RWPE2 (cell line): ENCODE measurements around the gene FAM171A2.

Experiments used
- ATAC-seq: fragments of 200-7000 bp; cut with Tn5 transposase; 3 replicates; pipeline ENCODE4 v1.9.1; 2021; ENCODE audit warnings: low read depth
- DNase-seq: peaks from one replicate; pipeline ENCODE4 v3.0.0-alpha.2; 2020; ENCODE audit warnings: low spot score
- H3K27ac ChIP-seq: fragments of 450-650 bp; 2 replicates; pipeline ENCODE4 v1.5.1; 2017; ENCODE audit warnings: mild to moderate bottlenecking; ENCODE audit not compliant: poor library complexity, severe bottlenecking
- H3K27me3 ChIP-seq: fragments of 250-450 bp; sonication (Bioruptor Pico); 2 replicates; pipeline ENCODE4 v1.5.1; 2021; ENCODE audit warnings: mild to moderate bottlenecking, moderate library complexity; ENCODE audit not compliant: insufficient read depth, poor library complexity, severe bottlenecking
- H3K36me3 ChIP-seq: fragments of 250-450 bp; sonication (Bioruptor Pico); 2 replicates; pipeline ENCODE4 v1.5.1; 2020; ENCODE audit warnings: low read depth, mild to moderate bottlenecking, moderate library complexity
- H3K4me1 ChIP-seq: fragments of 250-450 bp; sonication (Bioruptor Pico); 2 replicates; pipeline ENCODE4 v1.5.1; 2021; ENCODE audit warnings: mild to moderate bottlenecking, moderate library complexity; ENCODE audit not compliant: insufficient read depth, poor library complexity, severe bottlenecking
- H3K4me3 ChIP-seq: fragments of 250-450 bp; sonication (Bioruptor Pico); 2 replicates; pipeline ENCODE4 v1.5.1; 2021; ENCODE audit warnings: mild to moderate bottlenecking, moderate library complexity; ENCODE audit not compliant: severe bottlenecking
- H3K9me3 ChIP-seq: fragments of 250-450 bp; sonication (Bioruptor Pico); 2 replicates; pipeline ENCODE4 v1.5.1; 2021; ENCODE audit warnings: mild to moderate bottlenecking, moderate library complexity; ENCODE audit not compliant: severe bottlenecking
- TF ChIP-seq, protein P1 (sequence below): fragments of 450-650 bp; IDR thresholded peaks from one replicate; pipeline ENCODE4 v1.5.1; 2017; ENCODE audit warnings: mild to moderate bottlenecking, moderate library complexity; ENCODE audit not compliant: poor library complexity, severe bottlenecking

Gene FAM171A2

DNA sequence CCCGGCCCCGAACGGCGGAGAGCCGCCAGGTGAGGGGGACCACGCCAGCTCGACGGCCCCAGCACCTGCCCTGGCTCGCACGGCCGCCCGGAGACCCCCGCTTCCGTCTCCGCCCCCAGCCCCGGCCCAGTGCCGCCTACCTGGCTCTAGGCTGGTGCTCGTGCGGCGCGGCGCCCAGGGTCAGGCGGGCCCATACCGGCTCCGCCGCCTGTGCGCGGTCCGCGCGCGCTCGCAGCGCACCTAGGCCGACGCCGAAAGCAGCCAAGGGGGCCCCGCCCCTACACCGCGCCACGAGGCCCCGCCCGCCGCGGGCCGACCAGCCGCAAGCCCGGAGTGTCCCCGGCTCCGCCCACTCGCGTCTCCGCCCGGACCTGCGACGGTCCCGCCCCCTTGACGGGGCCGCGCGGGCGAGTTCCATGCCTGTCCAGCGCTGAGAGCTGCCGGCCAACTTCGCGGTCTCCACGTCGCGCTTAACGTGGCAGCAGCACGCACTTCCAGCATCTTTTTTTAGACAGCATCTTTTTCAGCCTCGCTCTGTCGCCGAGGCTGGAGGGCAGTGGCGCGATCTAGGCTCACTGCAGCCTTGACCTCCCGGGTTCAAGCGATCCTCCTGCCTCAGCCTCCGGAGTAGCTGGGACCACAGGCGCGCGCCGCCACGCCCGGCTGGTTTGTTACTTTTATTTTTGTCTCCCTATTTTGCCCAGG lies 38.9 kb downstream of the FAM171A2 start, which contains the start of gene SLC25A39:
Gene SLC25A39 (minus strand): TSS at position 253 of the 705 bp plus-strand sequence. CDS start 1,261 bp downstream, outside the sequence.
- no peaks in the 10 kb centered on the region for H3K27me3 ChIP-seq
- H3K4me1 ChIP-seq: no peaks in the 10 kb centered on the region
- H3K36me3 ChIP-seq: peaks cover 27% of the 10 kb centered on the region
- peak within 1 kb of the TSS; percentile 83 for H3K27ac ChIP-seq
- ATAC-seq (peak; percentile 65), DNase-seq (peak; percentile 92)
- peak within 1 kb of the TSS; percentile 88 for H3K4me3 ChIP-seq
- TF ChIP-seq, protein P1, sequence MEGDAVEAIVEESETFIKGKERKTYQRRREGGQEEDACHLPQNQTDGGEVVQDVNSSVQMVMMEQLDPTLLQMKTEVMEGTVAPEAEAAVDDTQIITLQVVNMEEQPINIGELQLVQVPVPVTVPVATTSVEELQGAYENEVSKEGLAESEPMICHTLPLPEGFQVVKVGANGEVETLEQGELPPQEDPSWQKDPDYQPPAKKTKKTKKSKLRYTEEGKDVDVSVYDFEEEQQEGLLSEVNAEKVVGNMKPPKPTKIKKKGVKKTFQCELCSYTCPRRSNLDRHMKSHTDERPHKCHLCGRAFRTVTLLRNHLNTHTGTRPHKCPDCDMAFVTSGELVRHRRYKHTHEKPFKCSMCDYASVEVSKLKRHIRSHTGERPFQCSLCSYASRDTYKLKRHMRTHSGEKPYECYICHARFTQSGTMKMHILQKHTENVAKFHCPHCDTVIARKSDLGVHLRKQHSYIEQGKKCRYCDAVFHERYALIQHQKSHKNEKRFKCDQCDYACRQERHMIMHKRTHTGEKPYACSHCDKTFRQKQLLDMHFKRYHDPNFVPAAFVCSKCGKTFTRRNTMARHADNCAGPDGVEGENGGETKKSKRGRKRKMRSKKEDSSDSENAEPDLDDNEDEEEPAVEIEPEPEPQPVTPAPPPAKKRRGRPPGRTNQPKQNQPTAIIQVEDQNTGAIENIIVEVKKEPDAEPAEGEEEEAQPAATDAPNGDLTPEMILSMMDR: no peak
- H3K9me3 ChIP-seq: no peaks in the 10 kb centered on the region

DNA sequence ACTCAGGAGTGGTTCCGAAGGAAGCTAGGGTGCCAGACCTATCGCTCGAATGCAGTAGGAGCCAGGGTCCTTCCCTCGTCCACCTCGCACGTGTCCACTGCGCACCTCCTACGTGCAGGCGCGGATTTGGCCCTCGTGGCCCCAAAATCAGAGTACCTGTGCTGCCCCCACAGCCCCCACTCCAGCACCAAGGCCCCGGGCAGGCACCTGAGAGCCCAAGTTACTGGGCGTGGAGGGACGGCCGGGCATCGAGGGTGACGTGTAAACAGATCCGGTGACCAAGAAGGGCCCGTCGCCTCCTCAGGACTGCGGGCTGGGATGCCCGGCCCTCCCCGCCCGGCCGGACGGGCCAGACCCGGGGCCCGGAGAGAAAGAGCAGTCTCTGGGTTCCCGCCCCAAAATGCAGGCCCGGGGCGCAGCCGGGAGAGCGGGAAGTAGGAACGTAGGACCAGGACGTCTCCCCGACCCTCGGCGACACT lies 39.5 kb downstream of the FAM171A2 start:
- peaks cover 33% of the 10 kb centered on the region for H3K36me3 ChIP-seq
- no peaks in the 10 kb centered on the region for H3K4me1 ChIP-seq
- H3K27me3 ChIP-seq: no peaks in the 10 kb centered on the region
- DNase-seq (no peak), ATAC-seq (peak; percentile 1; the same call in 1 of the 3 replicates)
- H3K27ac ChIP-seq: peak overlapping the region; percentile 83
- H3K9me3 ChIP-seq: no peaks in the 10 kb centered on the region
- H3K4me3 ChIP-seq: peak overlapping the region; percentile 88
- TF ChIP-seq, protein P1: no peak

DNA sequence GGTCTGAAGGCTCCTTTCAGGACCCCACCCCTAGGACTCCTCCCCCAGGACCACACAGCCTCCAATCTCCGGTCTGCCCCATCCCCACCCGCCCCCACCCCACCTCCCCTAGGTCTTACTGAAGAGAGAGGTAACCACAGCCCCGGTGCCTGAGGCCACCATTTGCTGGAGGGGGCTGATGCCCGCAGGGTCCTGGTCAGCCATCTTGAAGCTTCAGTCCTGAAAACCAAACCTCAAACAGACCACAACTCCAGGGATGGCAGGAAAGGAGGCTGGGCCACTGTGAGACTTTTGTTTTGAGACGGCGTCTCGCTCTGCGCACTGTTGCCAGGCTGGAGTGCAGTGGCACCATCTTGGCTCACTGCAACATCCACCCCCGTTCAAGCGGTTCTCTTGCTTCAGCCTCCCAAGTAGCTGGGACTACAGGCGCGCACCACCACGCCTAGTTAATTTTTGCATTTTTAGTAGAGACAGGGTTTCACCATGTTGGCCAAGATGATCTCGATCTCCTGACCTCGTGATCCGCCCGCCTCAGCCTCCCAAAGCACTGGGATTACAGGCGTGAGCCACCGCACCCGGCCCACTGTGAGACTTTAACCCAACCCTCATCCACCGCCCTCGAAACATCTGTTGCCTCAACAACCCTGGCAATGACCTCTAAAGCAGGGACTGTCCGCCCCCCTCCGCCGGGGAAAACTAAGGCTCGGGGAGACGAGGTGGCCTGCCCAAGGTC lies 40.1 kb downstream of the FAM171A2 start:
- ATAC-seq: no peak
- Histone ChIP-seq H3K4me1 (no peaks in the 10 kb centered on the region), H3K27ac (peak overlapping the region; percentile 83), H3K36me3 (peaks cover 33% of the 10 kb centered on the region), H3K27me3 (no peaks in the 10 kb centered on the region), H3K9me3 (no peaks in the 10 kb centered on the region), H3K4me3 (peak overlapping the region; percentile 88)
- TF ChIP-seq, protein P1: no peak
- DNase-seq: no peak

DNA sequence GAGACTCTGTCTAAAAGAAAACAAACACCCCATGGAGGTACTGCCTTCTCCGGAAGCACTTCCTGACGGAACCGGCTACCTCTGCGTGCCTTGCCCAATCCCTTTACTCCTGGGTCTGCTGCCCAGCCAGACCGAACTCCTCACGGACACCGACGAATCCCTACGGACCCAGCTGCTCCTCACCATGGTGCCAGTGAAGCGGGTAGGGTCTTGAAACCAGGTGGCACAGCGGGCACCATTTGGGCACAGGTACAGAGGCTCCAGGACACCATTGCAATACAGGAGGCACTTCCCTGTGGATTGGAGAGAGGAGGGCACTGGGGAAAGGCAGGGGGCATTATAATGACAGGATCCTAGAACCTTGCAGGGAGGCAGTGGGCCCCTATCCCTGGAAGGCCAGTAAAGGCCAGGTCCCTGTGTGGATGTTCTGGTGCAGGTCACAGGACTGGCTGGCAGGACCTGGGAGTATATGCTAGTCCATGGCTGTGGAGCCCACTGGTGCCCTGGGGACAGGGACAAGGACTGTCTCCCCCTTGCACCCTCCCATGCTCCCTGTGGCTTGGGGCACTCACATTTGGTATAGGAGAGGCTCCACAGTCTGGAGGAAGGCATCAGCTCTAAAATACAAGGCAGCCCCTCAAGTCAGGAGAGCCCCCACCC lies 41.3 kb downstream of the FAM171A2 start:
- no peaks in the 10 kb centered on the region for H3K4me1 ChIP-seq
- no peaks in the 10 kb centered on the region for H3K9me3 ChIP-seq
- H3K4me3 ChIP-seq: no peak overlapping the region
- TF ChIP-seq, protein P1: no peak
- DNase-seq: no peak
- peaks cover 33% of the 10 kb centered on the region for H3K36me3 ChIP-seq
- H3K27ac ChIP-seq: no peak overlapping the region
- no peak for ATAC-seq
- H3K27me3 ChIP-seq: no peaks in the 10 kb centered on the region
